PC-9 (cell line): ENCODE measurements around the gene RNASE4. TPM values are rescaled to one million over a fixed set of nuclear protein-coding genes. Genes with fewer than 3 reads are reported as not detected.
A peak's percentile ranks its signal among the peaks of the same experiment; 100 is the strongest.

ENCODE experiments used
- BruUV-seq: library from RNA; stranded (reverse); fragments of 400-500 nt; replicated peaks from 2 replicates; lab custom pipeline; 2021; lab: Mats Ljungman, UMichigan
- CTCF ChIA-PET: fragments of 300-600 bp; sonication (Branson Sonifier 250); formaldehyde crosslinking; loops from one replicate; lab custom pipeline; 2022; ENCODE audit warnings: antibody characterized with exemption; lab: Charles Lee
- POLR2A ChIA-PET: fragments of 300-600 bp; sonication (Branson Sonifier 250); formaldehyde crosslinking; loops from one replicate; lab custom pipeline; 2022; ENCODE audit warnings: antibody characterized with exemption; ENCODE audit not compliant: unreplicated experiment; lab: Charles Lee
- DNase-seq, 2 experiments: peaks; one replicate each; pipeline versions ENCODE4 v3.0.0 to v3.0.0-alpha.2; 2015 to 2022; ENCODE audit warnings: mixed read lengths in 1 of 2
- H2AFZ ChIP-seq: fragments of 200-600 bp; sonication (generic); 2 replicates; pipeline ENCODE4 v1.8.1; 2017; ENCODE audit warnings: antibody characterized with exemption
- H3F3A ChIP-seq: fragments of 200-600 bp; sonication (generic); 2 replicates; pipeline ENCODE4 v1.8.1; 2017; ENCODE audit warnings: antibody characterized with exemption, mild to moderate bottlenecking, low read depth; ENCODE audit not compliant: insufficient read depth
- H3K27ac ChIP-seq: fragments of 200-600 bp; sonication (generic); 2 replicates; pipeline ENCODE4 v1.6.1; 2016; ENCODE audit warnings: mixed run types
- H3K27me3 ChIP-seq: fragments of 200-600 bp; sonication (generic); 2 replicates; pipeline ENCODE4 v1.6.1; 2016; ENCODE audit warnings: low read depth, mixed run types; ENCODE audit not compliant: insufficient read depth
- H3K36me3 ChIP-seq: fragments of 200-600 bp; sonication (generic); 2 replicates; pipeline ENCODE4 v1.6.1; 2016; ENCODE audit warnings: low read depth, mixed run types
- H3K4me1 ChIP-seq: fragments of 200-600 bp; sonication (generic); replicated peaks from 2 replicates; pipeline ENCODE4 v1.6.1; 2016; ENCODE audit warnings: mixed run types; ENCODE audit not compliant: insufficient read depth
- H3K4me2 ChIP-seq: fragments of 200-600 bp; sonication (generic); 2 replicates; pipeline ENCODE4 v1.6.1; 2017; ENCODE audit warnings: mixed run types
- H3K4me3 ChIP-seq: fragments of 200-600 bp; sonication (generic); 2 replicates; pipeline ENCODE4 v1.6.1; 2016; ENCODE audit warnings: mixed run types
- H3K79me2 ChIP-seq: fragments of 200-600 bp; sonication (generic); 2 replicates; pipeline ENCODE4 v1.6.1; 2017; ENCODE audit warnings: low read depth, mixed run types
- H3K9me2 ChIP-seq: fragments of 200-600 bp; sonication (generic); 2 replicates; pipeline ENCODE4 v1.8.1; 2017; ENCODE audit warnings: mild to moderate bottlenecking; ENCODE audit not compliant: insufficient read depth
- H3K9me3 ChIP-seq: fragments of 200-600 bp; sonication (generic); 2 replicates; pipeline ENCODE4 v1.8.1; 2016; ENCODE audit warnings: low read depth; ENCODE audit not compliant: insufficient read depth
- H4K20me1 ChIP-seq: fragments of 200-600 bp; sonication (generic); 2 replicates; pipeline ENCODE4 v1.8.1; 2017; ENCODE audit not compliant: insufficient read depth
- CTCF ChIP-seq: fragments of 200-600 bp; sonication (generic); conservative IDR thresholded peaks from 2 replicates; pipeline ENCODE4 v1.6.1; 2017; ENCODE audit warnings: mixed run types, antibody characterized with exemption, mild to moderate bottlenecking, moderate library complexity
- EZH2 ChIP-seq: fragments of 200-600 bp; sonication (generic); IDR thresholded peaks from 2 replicates; pipeline ENCODE4 v1.8.0; 2017; ENCODE audit warnings: antibody characterized with exemption, low read depth
- intact Hi-C: fragments of 100-400 bp; cut with micrococcal nuclease; formaldehyde crosslinking; loops from one replicate; pipeline ENCODE4 v1.10.0; 2022; ENCODE audit not compliant: unreplicated experiment
- total RNA-seq: library from RNA; stranded (reverse); gene quantifications from 2 replicates; pipeline ENCODE4 v1.2.3, GENCODE V29; 2021

Gene RNASE4
- total RNA-seq, 1 experiment from 2014 or later = 4.0 TPM

- Histone ChIP-seq H3K79me2 (no peaks in the 10 kb centered on the region), H3K9me2 (no peaks in the 10 kb centered on the region), H2AFZ (no peak overlapping the region), H3K36me3 (no peaks in the 10 kb centered on the region), H3K9me3 (no peaks in the 10 kb centered on the region), H3F3A (no peaks in the 10 kb centered on the region), H3K27me3 (no peaks in the 10 kb centered on the region), H3K4me2 (no peak overlapping the region), H4K20me1 (no peaks in the 10 kb centered on the region), H3K27ac (no peak overlapping the region), H3K4me3 (no peak overlapping the region), H3K4me1 (no peaks in the 10 kb centered on the region)
- peak; percentile 51 to 55 for DNase-seq
- no peak for TF ChIP-seq EZH2
- TF ChIP-seq CTCF = peak; percentile 73
- ChIA-PET POLR2A (no interaction called here), CTCF (interaction anchor here (0.6 to 1.0 kb wide), 3 partner anchors 152 to 344 kb away, joined by 3 to 4 read pairs (median 4); no protein-coding TSS in a partner anchor)
- intact Hi-C loops = loop anchor here (1.0 to 5.0 kb wide), 4 partner anchors 105 to 405 kb away; partner anchors contain the start of genes RNASE1 and TMEM253
- no TSS peak for BruUV-seq
Measured at GRCh38 chr14:20697273-20698017, 13.1 kb downstream of the RNASE4 start.

GRCh38 chr14:20698018-20698329 lies 13.6 kb downstream of the RNASE4 start:
- no peak overlapping the region for H3K4me3 ChIP-seq
- no peaks in the 10 kb centered on the region for H3K9me2 ChIP-seq
- intact Hi-C loops = loop anchor here (5.0 kb wide), 1 partner anchor 404 kb away; the partner anchor contains the start of gene TMEM253
- ChIA-PET POLR2A (no interaction called here), CTCF (interaction anchor here (0.6 kb wide), 2 partner anchors 261 to 344 kb away, joined by 4 read pairs; no protein-coding TSS in a partner anchor)
- TF ChIP-seq CTCF = no peak; the same call in 1 of the 2 replicates
- no peak for TF ChIP-seq EZH2
- no peaks in the 10 kb centered on the region for H3K27me3 ChIP-seq
- no peak overlapping the region for H2AFZ ChIP-seq
- H3F3A ChIP-seq = no peaks in the 10 kb centered on the region
- H3K4me2 ChIP-seq = no peak overlapping the region
- no TSS peak for BruUV-seq
- no peaks in the 10 kb centered on the region for H3K36me3 ChIP-seq
- no peaks in the 10 kb centered on the region for H4K20me1 ChIP-seq
- H3K9me3 ChIP-seq = no peaks in the 10 kb centered on the region
- H3K79me2 ChIP-seq = no peaks in the 10 kb centered on the region
- no peak for DNase-seq
- H3K4me1 ChIP-seq = no peaks in the 10 kb centered on the region
- no peak overlapping the region for H3K27ac ChIP-seq

- no TSS peak for BruUV-seq
- H3K36me3 ChIP-seq = no peaks in the 10 kb centered on the region
- H3K9me3 ChIP-seq = no peaks in the 10 kb centered on the region
- H3K27ac ChIP-seq = no peak overlapping the region
- no peaks in the 10 kb centered on the region for H3F3A ChIP-seq
- H3K4me2 ChIP-seq = no peak overlapping the region
- H3K4me1 ChIP-seq = no peaks in the 10 kb centered on the region
- DNase-seq = no peak
- ChIA-PET CTCF (no interaction called here), POLR2A (no interaction called here)
- H3K9me2 ChIP-seq = no peaks in the 10 kb centered on the region
- H3K27me3 ChIP-seq = no peaks in the 10 kb centered on the region
- H3K79me2 ChIP-seq = no peaks in the 10 kb centered on the region
- no peak for TF ChIP-seq CTCF
- no peak for TF ChIP-seq EZH2
- no peaks in the 10 kb centered on the region for H4K20me1 ChIP-seq
- H2AFZ ChIP-seq = no peak overlapping the region
- no peak overlapping the region for H3K4me3 ChIP-seq
- intact Hi-C loops = loop anchor here (5.0 kb wide), 1 partner anchor 403 kb away; the partner anchor contains the start of gene TMEM253
Measured at GRCh38 chr14:20698934-20699333, 14.6 kb downstream of the RNASE4 start.
